ENCODE measurements around the gene INPP4B.
A peak's percentile ranks its signal among the peaks of the same experiment; 100 is the strongest.

The INPP4B gene

DNA sequence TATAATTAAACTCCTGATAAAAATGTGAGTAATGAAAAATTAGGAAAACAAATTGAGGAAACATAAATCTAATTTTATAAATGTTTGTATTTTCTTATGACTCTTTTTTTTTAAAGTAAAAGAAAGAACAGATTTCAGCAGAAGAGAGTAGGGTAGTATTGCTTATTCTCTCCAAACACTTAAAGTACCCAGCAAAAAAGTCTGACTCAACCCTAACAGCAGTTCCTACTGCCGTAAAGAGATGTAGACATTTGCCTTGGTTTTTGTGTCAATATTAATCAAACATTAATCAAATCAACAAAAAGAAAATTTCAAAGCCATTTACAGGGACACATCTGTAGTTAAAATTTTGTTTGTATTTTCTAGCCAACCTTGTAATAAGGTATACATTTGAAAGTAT lies 701.3 kb downstream of the INPP4B start:
- no peak for DNase-seq (ENCODE audit: low read depth in 2 of 2)

DNA sequence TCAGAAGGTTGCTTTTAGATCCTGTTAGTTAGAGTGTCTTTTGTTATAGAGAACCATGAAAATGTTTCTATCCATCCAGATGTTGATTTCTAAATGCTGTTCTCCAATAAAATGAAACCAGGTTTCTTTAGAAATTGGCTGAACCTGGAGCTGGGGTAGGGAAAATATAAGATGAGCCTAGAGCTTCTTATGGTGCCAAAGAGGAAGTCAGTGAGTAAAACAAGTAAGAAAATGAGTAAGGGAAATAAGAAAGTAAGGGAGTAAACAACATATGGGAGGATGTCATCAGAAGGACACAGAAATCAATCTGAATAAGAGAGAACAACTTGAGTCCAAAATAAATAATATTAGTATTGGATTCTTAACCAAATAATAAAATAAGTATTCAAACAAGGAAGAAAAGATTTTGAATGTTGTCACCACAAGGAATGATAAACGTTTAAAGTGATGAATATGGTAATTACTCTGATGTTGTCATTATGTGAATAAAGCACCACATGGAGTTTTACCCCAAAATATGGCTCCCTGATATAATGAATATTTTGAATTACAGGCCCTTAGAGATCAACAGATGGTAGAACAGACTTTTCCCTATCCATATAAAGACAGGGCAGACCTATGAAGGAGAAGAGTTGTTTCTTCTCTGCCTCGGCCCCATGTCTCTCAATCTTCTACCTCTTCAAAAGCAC lies 703.6 kb downstream of the INPP4B start:
- no peak for DNase-seq (ENCODE audit: low read depth in 2 of 2)

DNA sequence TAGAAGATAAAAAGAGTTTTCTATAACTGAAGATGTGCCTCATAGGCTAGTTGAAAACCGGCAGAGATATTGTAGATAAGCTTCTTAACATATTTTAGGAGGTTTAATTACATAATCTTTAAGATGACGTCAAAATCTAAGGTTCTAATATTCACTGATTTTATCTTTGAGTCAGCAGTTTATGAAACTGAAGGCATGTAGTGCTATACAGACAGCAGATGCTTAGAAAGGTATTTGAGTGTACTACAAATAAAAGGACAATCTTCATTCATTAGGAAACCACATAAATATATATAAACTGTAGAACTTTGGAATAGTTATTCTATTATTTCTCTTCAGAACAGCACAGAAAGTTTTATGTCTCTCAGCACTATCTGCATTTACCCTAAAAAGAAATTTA lies 704.9 kb downstream of the INPP4B start:
- no peak for DNase-seq (ENCODE audit: low read depth in 2 of 2)

DNA sequence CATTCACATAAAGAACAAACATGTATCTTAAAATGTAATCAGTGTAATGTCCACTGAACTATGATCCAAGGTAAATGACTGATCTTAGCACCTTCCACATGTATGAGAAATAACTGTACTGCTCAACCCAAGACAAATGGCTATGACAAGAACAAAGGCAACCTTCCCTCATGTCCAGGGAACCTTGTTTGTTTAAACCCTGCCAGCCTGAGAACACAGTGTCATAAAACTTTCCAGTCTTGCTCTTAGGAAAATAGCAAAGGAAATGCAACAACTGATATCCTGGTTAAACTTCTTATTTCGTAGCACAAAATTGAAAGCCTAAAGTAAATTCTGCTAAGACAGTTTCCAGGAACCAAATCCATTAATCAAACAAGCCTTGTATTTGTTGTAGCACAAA lies 715.4 kb downstream of the INPP4B start:
- DNase-seq (ENCODE audit: low read depth in 2 of 2) = no peak

DNA sequence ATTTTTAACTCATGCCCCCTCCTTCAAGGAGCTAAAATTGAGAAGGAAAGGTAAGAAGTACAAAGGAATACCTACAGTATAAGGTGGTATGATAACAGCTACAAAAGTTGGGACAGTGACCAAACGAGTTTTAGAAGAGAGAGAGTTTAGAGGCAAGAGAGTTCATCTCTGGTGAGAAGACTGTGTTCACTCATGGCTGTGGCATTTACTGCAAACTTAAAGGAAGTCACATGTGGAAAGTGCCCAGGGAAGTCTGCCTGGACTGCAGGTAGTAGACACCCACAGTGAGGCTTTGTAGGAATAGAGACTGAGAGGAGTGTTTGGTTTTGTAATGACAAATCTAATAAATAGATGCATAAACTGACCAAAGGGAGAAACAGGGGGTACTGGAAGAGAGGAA lies 716.2 kb downstream of the INPP4B start:
- no peak for DNase-seq (ENCODE audit: low read depth in 2 of 2)

DNA sequence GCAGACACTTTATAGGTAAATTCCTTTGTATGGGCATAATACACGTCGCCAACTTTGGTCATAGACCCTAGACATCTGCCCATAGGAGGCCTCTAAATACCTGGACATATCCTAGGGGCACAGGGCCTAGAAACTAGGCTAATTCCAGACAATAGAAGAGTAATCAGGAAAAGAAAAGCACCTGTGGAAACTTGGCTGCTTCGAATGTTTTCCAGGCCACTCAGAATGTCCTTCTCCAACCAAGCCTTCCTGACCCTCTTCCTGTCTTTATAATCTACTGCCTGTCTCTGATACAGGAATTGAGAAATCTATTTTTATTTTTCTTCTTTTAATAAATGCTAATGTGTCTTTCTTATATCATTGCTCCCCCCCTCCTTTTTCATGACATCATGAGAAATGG lies 716.6 kb downstream of the INPP4B start:
- no peak for DNase-seq (ENCODE audit: low read depth in 2 of 2)

DNA sequence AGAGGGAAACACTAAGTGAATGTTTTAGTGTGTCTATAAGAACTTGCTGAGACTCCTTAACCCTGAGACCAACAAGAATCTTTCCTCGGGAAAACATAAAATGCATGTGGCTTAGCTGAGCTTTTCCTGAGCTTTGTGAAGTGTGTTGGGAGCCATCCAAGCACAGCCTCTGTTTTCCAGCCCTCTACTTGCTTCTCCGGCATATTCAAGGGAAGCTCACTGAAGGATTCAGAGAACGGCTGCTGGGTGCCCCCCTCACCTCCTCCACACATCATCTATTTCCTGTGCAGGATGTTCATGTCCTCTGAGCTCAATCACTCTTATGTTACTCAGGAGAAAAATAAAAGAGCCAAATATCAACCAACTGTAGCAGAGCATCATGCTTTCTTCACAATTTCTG lies 717.6 kb downstream of the INPP4B start:
- no peak for DNase-seq (ENCODE audit: low read depth in 2 of 2)

DNA sequence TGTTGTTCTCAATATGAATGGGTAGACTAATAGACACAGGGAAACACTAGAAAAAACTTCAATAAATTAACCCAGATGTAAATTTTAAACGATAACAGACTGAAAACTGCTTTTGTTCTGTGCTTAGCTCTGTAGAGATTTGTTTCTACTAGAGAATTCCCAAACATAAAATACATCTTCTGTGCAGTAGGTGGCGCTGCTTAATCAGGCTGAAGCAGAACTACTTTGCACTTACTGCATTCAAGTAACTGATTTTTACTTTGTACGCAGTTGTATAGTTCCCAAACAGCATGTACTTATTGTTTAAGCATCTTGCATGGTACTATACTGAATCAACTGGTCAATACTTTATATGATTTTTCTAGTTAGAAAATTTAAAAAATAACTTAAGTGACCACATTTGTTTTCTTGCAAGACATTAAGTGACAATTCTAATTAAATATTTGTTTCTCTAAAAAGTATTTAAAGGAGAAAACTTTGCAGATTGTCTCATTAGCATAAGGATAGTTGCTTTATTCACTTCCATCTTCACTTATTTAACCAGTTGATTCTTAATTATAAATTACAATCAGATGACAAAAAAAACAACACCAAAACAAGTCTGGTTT lies 719.1 kb downstream of the INPP4B start:
- DNase-seq (ENCODE audit: low read depth in 2 of 2) = peak; percentile 26 to 67

DNA sequence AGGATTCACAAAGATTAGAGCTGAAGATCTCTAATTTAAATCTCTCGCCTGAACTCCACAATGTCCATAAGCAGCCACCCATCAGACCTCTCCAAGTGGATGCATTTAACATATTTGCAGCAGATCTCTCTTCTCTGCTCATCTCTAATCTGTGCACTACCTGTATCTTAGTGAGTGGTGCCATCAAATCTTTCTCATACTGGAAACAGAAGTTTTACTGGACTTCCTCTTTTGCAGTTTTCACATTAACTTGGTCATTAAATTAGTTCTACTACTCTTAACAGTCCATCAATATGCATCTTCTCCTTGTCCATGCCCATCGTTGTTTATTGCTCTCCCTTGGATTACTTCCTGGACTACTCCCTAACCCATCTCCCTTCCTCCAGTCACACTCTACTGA lies 721.2 kb downstream of the INPP4B start:
- no peak for DNase-seq (ENCODE audit: low read depth in 2 of 2)

DNA sequence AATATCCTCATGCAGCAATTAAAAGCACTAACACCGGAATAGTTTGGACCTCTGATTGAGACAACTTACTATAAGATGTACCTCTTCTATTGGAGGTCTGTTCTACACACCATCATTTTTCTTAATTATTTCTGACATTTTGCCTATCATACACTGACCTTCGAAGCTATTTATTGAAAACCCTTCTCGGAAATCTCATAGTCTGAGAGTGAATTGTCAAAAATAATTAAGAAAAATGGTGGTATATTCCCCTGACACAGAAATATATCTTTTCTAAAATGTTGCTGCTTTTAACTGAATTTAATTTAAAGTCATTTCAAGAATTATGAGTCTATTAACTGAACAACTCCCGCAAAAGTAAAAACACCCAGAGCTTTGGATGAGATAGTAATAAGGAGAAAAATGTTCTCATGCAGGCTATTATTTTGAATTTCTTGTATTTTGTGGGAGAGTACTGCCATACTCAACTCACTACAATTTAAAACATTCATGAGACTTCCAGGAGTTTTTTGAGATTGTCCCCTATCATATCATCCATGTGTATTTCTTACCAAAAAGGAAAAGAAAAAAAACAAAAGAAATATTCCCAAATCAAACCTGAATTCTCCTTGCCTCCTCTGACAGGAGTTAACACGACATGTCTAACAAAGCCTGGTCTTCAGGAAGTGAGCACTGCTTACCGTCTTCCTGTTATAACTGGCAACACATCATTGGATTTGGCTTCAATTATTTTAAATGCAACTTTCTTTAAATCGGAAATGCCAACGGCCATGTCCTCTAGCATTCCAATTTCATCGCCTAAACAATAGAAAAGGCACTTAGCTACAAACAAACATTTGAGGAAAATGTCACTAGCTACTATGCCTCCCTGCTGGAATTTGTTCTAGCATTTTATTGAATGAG lies 724.4 kb downstream of the INPP4B start:
- no peak for DNase-seq (ENCODE audit: low read depth in 2 of 2)

DNA sequence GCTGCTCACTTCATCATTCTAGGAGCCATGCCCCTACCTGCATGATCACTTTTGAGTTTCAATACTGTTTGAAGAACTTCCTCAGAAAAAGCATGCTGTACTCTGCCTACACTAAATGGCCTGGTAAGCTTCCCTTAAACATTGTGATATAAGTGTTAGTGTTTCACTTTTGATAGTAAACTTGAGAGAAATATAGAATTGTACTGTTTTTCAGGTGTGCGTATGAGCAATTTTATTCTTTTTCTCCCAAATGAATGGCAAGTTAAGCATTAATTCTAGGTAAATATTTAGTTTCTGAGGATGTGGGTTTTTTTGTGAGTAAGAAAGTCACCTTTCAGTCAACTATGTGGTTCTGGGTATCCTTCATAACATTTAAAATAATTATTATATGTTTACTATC lies 725.2 kb downstream of the INPP4B start:
- DNase-seq (ENCODE audit: low read depth in 2 of 2) = no peak

DNA sequence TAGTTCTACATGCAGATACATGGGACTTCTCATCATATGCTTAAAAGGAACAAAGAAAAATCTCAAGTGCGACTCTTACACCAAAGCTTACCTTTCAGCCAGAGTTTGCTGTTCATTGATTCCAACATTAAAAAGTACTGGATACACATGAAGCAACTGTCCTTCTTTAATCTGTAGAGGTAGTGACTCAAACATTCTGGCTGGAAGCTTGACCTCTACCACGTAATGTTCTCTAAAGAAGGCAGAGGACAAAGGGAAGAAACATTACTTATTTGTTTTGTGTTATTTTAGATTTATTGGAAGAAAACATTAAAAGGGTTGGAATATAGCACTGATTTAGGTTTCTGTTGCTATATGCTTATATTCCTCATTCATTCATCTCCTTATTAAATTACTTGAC lies 733.6 kb downstream of the INPP4B start:
- DNase-seq (ENCODE audit: low read depth in 2 of 2) = no peak

DNA sequence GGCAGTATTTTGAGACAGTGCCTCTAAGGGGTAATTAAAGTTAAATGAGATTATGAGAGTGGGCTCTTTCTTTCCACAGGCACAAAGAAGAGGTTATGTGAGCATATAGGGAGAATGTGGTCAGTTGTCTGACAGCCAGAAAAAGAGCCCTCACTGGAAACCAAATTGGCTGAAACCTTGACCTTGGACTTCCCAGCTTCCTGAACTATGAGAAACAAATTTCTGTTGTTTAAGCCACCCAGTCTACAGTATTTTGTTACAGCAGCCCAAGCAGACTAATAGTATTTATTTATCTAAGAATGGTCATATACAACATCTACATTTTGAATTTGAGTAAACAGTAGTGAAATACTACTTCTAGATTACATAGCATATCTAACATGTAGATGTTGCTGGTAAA lies 736.0 kb downstream of the INPP4B start:
- DNase-seq (ENCODE audit: low read depth in 2 of 2) = no peak

DNA sequence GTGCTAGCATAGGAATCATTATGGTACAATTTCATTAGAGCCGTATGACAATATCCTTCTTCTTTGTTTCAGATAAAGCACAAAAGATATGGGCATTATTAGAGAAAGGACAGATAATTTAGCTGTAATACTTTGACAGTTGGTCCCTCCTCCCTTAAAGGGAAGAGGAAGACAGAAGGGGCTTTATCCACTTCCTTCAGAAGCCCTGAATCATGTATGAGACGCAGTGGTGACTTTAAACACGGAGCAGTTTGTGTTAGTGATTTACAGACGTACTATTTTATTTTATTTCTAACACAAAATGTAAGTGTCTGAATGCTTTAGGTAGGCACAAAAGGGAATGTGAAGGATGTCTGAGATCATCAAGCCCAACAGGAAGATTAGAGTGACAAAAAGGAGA lies 742.1 kb downstream of the INPP4B start:
- no peak for DNase-seq (ENCODE audit: low read depth in 2 of 2)

DNA sequence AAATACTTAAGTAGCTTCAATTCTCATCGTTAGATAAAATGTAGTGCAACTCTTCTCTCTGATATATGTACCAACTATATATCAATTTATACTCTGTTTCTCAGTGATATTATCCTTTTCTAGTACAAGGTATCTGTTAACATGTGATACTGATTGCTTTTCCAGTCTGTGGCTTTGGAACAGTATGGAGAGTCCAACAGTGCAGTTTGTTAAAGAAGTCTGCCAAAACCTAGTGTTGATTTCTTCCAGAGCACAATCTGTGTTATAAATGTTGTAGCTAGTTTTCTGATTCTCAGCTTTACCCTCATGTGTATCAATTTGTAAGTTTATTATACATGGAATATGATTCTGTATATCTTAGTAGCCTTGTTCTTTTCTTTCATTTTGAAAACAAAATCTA lies 744.7 kb downstream of the INPP4B start:
- DNase-seq (ENCODE audit: low read depth in 2 of 2) = no peak

DNA sequence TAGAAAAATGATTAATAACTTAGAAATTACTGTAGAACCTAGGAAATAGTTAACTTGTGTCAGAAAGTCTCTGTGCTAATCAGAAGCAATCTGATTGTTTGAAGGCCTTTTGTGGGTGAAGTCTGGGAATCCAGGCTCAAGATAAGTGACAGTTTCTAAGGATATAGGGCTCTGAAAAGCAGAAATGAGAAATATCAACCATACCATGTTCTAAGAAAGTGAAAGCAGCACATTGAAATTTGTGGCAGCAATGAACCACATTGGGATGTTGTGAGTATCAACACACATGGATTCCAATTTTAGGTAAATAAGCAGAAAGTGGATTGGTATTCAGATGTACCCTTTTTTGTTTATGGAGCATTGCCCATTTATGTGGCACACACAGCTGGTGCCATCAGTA lies 745.2 kb downstream of the INPP4B start:
- no peak for DNase-seq (ENCODE audit: low read depth in 2 of 2)

DNA sequence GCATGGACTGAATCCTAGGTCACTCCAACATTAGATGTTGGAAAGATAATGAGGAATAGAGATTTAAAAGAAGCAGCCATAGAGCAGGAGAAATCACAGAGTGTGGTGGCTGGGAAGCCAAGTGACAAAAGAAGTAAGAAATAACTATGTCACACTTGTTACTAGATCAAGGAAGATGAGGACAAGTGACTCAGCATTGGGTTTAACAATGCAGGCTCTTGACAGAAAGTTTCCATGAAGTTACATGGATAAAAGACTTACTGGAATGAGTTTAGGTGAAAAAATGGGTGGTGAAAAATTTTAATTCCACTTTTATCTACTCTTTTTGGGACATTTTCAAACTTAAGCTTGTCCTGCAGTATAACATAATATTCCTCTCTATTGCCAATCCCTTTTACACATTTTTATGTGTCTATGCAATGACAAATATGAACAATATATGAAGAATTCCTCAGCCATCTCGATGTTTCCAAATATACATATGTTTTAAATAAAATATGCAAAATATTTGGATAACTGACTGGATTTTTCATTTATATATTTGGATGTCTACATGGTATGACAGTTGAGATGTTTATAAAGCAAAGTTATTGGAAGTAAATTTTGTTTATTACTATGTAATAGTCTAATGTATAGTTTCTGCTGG lies 747.1 kb downstream of the INPP4B start:
- DNase-seq (ENCODE audit: low read depth in 2 of 2) = no peak

DNA sequence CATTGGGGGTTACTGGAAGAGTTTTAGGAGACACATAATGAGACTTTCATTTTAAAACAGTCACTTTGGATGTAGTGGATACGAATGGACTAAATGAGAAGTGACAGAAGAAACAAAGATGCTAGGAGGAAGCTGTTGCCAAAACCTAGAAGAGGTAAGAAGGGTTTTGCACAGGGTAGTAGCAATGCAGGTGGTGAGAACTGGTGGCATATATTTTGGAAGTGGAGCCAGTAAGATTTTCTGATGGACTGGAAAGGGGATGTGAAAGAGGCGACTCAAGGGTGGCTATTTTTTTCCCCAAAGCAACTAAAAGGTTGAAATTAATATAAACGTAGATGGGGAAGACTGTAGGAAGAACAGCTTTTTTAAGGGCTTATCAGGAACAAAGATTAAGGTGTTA lies 747.7 kb downstream of the INPP4B start:
- DNase-seq (ENCODE audit: low read depth in 2 of 2) = no peak

DNA sequence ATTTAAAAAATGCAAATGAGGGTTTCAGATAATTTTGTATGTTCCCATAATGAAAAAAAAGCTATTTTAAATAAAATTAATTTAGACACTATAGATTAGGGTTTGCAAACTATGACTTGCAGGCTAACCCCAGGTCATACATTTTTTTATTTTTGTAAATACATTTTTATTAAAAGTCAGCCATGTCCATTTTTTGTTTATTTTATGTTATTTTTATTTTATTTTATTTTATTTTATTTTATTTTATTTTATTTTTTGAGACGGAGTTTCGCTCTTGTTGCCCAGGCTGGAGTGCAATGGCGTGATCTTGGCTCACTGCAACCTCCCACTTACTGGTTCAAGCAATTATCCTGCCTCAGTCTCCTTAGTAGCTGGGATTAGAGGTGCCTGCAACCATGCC lies 749.1 kb downstream of the INPP4B start:
- DNase-seq (ENCODE audit: low read depth in 2 of 2) = no peak

DNA sequence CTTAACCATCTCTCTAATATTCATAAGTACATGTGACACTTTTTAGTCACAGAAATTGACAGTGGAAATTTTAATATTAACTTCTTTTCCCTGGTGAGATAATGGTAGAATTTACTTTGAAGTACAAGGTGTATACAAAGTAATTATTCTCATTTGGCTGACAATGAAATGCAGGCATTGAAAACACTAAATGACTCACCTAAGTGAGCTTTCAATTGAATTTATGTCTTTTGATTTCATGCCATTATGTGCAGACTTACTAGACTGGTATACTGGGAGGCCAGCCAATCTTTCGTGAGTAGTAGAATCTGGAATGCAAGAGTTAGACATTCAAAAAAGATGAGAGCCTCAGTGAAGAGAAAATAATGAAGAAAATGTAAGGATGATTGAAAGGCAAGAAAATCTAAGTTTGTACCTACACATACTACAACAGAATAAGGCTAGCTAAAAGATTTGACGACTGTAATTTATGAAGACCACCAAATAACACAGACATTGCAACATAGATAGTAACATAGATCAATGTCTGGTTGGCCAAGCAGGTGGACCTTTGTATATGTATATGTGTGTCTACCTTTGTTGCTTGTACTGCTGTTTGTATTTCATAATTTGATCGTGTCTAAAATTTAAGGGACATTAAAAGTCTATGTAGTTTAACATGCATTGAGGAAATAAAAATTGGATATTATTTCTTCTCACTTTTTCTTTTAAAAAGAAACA lies 750.1 kb downstream of the INPP4B start:
- DNase-seq (ENCODE audit: low read depth in 2 of 2) = no peak

DNA sequence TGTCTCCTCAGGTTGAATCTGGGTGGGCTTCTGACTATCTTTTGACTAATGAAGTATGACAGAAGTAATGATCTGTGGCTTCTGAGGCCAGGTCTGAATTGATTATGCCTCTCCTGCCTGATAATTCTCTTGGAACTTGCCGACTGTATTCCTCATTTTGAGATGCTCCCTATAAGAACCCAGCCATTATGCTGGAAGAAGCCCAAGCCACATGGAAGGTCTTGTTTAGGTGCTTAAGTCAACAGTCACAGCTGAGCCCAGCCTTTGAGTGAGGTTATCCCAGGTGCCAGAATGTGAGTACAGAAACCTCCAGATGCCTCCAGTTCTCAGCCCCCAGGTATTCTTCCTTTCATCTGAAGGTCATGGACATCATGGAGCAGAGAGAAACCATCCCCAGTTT lies 753.2 kb downstream of the INPP4B start:
- no peak for DNase-seq (ENCODE audit: low read depth in 2 of 2)

DNA sequence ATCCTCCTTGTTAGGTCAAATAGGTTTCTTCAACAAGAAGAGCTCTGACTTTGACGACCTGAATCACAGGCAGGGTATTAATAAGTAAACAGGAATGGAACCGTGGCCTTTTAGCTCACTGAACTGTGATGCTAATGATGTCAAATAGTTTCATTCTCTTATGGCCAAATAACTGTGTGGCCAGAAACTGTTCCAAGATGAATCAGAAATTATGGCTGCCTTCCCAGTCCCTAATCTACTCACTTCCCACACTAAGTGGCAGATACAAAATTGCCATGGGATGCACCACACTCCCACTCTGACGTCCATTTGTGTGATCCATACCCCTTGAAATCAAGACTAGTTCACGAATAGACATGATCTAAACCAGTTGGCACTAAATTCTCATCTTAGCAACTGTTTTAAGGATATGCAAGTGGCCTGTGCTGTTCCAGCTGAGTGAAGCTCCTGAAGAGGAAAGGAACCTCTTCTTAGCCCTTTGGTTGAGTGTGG lies 754.4 kb downstream of the INPP4B start:
- DNase-seq (ENCODE audit: low read depth in 2 of 2) = no peak
